PC-3 (cell line): ENCODE measurements around the gene TGFB3.

ENCODE experiments used
- CTCF ChIP-seq: fragments of 300-600 bp; sonication (generic); conservative IDR thresholded peaks from 2 replicates; pipeline ENCODE4 v1.5.1; 2017; ENCODE audit warnings: antibody characterized with exemption, low read depth, mild to moderate bottlenecking, low read length
- EZH2 ChIP-seq: fragments of 300-600 bp; sonication (generic); IDR thresholded peaks from one replicate; pipeline ENCODE4 v1.6.1; 2017; ENCODE audit warnings: antibody characterized with exemption, mild to moderate bottlenecking, low read length; ENCODE audit not compliant: unreplicated experiment
- EZH2phosphoT487 ChIP-seq: fragments of 300-600 bp; sonication (generic); IDR thresholded peaks from 2 replicates; pipeline ENCODE4 v1.6.1; 2018; ENCODE audit warnings: mild to moderate bottlenecking, antibody characterized with exemption, low read length, borderline replicate concordance

GRCh38 chr14:75984674-75985073 is 2.9 kb upstream of the TGFB3 start:
- TF ChIP-seq CTCF (no peak), EZH2phosphoT487 (no peak), EZH2 (no peak)
